KMS-11 (cell line): ENCODE measurements around the gene PROS1.

Experiments used
- H2AFZ ChIP-seq: fragments of 200-600 bp; sonication (generic); 2 replicates; pipeline ENCODE4 v1.6.1; 2016; ENCODE audit warnings: antibody characterized with exemption, mixed run types, low read depth
- H3K27ac ChIP-seq: fragments of 200-600 bp; sonication (generic); 2 replicates; pipeline ENCODE4 v1.6.1; 2016; ENCODE audit warnings: mild to moderate bottlenecking, mixed run types
- H3K27me3 ChIP-seq: fragments of 200-600 bp; sonication (generic); 2 replicates; pipeline ENCODE4 v1.6.1; 2017; ENCODE audit warnings: mild to moderate bottlenecking, low read depth, mixed run types, moderate library complexity; ENCODE audit not compliant: insufficient read depth
- H3K36me3 ChIP-seq: fragments of 200-600 bp; sonication (generic); 2 replicates; pipeline ENCODE4 v1.6.1; 2017; ENCODE audit warnings: mild to moderate bottlenecking, mixed run types; ENCODE audit not compliant: insufficient read depth
- H3K4me1 ChIP-seq: fragments of 200-600 bp; sonication (generic); 2 replicates; pipeline ENCODE4 v1.6.1; 2016; ENCODE audit warnings: mild to moderate bottlenecking, low read depth, mixed run types; ENCODE audit not compliant: poor library complexity, severe bottlenecking
- H3K4me2 ChIP-seq: fragments of 200-600 bp; sonication (generic); 2 replicates; pipeline ENCODE4 v1.7.0; 2016; ENCODE audit warnings: mild to moderate bottlenecking, mixed run types
- H3K4me3 ChIP-seq: fragments of 200-600 bp; sonication (generic); IDR thresholded peaks from 2 replicates; pipeline ENCODE4 v1.6.1; 2017; ENCODE audit warnings: low read depth, low read length, mixed read lengths; ENCODE audit not compliant: insufficient read depth
- H3K79me2 ChIP-seq: fragments of 200-600 bp; sonication (generic); 2 replicates; pipeline ENCODE4 v1.6.1; 2016; ENCODE audit warnings: low read depth, mixed run types; ENCODE audit not compliant: insufficient read depth
- H3K9ac ChIP-seq: fragments of 200-600 bp; sonication (generic); 2 replicates; pipeline ENCODE4 v1.6.1; 2016; ENCODE audit warnings: mild to moderate bottlenecking, mixed run types
- H4K20me1 ChIP-seq: fragments of 200-600 bp; sonication (generic); 2 replicates; pipeline ENCODE4 v1.6.1; 2016; ENCODE audit warnings: mild to moderate bottlenecking, mixed run types; ENCODE audit not compliant: insufficient read depth
- CTCF ChIP-seq: fragments of 200-600 bp; sonication (generic); conservative IDR thresholded peaks from 2 replicates; pipeline ENCODE4 v1.6.1; 2017; ENCODE audit warnings: low read depth, mild to moderate bottlenecking, antibody characterized with exemption, low read length, moderate library complexity, mixed read lengths

PROS1 gene

GRCh38 chr3:93992207-93992606 is 18.5 kb upstream of the PROS1 start:
- Histone ChIP-seq H4K20me1 (no peaks in the 10 kb centered on the region), H2AFZ (no peak overlapping the region), H3K79me2 (no peaks in the 10 kb centered on the region), H3K36me3 (no peaks in the 10 kb centered on the region), H3K4me2 (no peak overlapping the region), H3K27ac (no peak overlapping the region), H3K27me3 (no peaks in the 10 kb centered on the region), H3K4me1 (peaks cover 7% of the 10 kb centered on the region), H3K9ac (no peak overlapping the region), H3K4me3 (no peak overlapping the region)
- no peak for TF ChIP-seq CTCF

- Histone ChIP-seq H3K4me3 (no peak overlapping the region), H3K27ac (no peak overlapping the region), H3K36me3 (no peaks in the 10 kb centered on the region), H4K20me1 (no peaks in the 10 kb centered on the region), H3K27me3 (no peaks in the 10 kb centered on the region), H2AFZ (no peak overlapping the region), H3K4me1 (peaks cover 7% of the 10 kb centered on the region), H3K9ac (no peak overlapping the region), H3K79me2 (peaks cover 4% of the 10 kb centered on the region; the same call in 1 of the 2 replicates), H3K4me2 (no peak overlapping the region)
- no peak for TF ChIP-seq CTCF
These were observed 17.9 kb upstream of the PROS1 start for GRCh38 chr3:93991631-93992030.

- no peaks in the 10 kb centered on the region for H3K36me3 ChIP-seq
- H3K27ac ChIP-seq, result no peak overlapping the region
- no peak overlapping the region for H3K9ac ChIP-seq
- peaks cover 8% of the 10 kb centered on the region for H3K79me2 ChIP-seq
- H2AFZ ChIP-seq, result no peak overlapping the region
- H3K4me3 ChIP-seq, result no peak overlapping the region
- TF ChIP-seq CTCF, result no peak
- H3K4me2 ChIP-seq, result no peak overlapping the region
- no peaks in the 10 kb centered on the region for H3K27me3 ChIP-seq
- no peaks in the 10 kb centered on the region for H4K20me1 ChIP-seq
- H3K4me1 ChIP-seq, result peaks cover 7% of the 10 kb centered on the region
These were observed 15.5 kb upstream of the PROS1 start for GRCh38 chr3:93989241-93989640.

DNA sequence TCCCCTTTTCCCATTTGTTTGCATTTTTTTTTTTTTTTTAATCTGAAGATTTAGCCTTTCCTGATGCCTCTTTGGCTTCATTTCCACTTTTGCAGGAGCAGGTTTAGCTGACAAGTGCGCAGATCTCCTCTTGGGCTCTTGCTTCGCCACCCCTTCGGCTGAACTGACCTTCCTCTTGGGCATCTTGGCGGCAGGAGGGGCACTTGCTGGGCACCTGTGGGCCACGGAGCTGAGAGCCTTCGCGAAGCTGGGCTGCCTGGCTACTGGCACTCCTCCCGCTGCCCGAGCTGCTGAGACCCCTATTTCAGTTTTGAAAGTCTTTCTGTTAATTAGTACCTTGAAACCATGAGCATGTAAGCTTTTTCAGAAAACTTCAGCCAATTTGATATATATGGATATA is 15.1 kb upstream of the PROS1 start:
- H3K4me2 ChIP-seq, result no peak overlapping the region
- no peaks in the 10 kb centered on the region for H3K36me3 ChIP-seq
- H4K20me1 ChIP-seq, result no peaks in the 10 kb centered on the region
- no peak overlapping the region for H2AFZ ChIP-seq
- TF ChIP-seq CTCF, result no peak
- peaks cover 7% of the 10 kb centered on the region for H3K4me1 ChIP-seq
- H3K79me2 ChIP-seq, result peaks cover 8% of the 10 kb centered on the region
- no peaks in the 10 kb centered on the region for H3K27me3 ChIP-seq
- H3K27ac ChIP-seq, result no peak overlapping the region
- H3K9ac ChIP-seq, result no peak overlapping the region
- H3K4me3 ChIP-seq, result no peak overlapping the region
